GM12892 (cell line): ENCODE results near the gene RAP1GAP2.
A peak's percentile ranks its signal among the peaks of the same experiment; 100 is the strongest.
"Not testable (repeated sequence)": the region's sequence is repeated elsewhere in the genome, so short reads cannot be mapped to it uniquely, and the experiment has no call there.

Experiments used
- DNase-seq: peaks from one replicate; pipeline ENCODE4 v3.0.0; 2011; ENCODE audit not compliant: insufficient read length
- FAIRE-seq: peaks from 2 replicates; lab custom pipeline; 2011; peaks lifted over from hg19 to GRCh38; lab: Jason Lieb, UNC
- POLR2A ChIP-seq: IDR thresholded peaks from 2 replicates; pipeline ENCODE4 v1.6.1; 2011; ENCODE audit warnings: low read depth, low read length, control low read depth
- POLR2AphosphoS5 ChIP-seq: IDR thresholded peaks from 2 replicates; pipeline ENCODE4 v1.6.1; 2011; ENCODE audit warnings: low read depth, low read length, control low read depth
- TAF1 ChIP-seq: IDR thresholded peaks from 2 replicates; pipeline ENCODE4 v1.6.1; 2011; ENCODE audit warnings: low read depth, mild to moderate bottlenecking, control low read depth, low read length, borderline replicate concordance

Gene RAP1GAP2

DNA sequence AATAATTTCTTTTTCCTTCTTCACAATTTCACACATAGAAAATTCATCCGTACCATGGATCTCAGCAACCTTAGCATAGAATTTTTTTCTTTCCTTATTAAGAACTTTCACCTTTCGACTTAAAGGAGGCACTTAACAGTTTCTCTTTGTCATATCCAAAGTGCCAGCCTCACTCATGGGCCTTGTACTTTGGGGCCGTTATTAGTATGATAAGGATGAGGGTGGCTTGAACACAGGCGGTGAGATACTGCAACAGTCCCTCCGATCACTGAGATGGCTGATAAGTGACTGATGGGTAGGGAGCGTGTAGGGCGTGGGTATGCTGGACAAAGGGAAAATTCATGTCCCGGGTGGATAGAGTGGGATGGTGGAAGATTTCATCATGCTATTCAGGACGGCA lies 181.9 kb downstream of the RAP1GAP2 start:
- no peak for DNase-seq
- TF ChIP-seq POLR2A (no peak), POLR2AphosphoS5 (no peak), TAF1 (no peak)
- no peak for FAIRE-seq

DNA sequence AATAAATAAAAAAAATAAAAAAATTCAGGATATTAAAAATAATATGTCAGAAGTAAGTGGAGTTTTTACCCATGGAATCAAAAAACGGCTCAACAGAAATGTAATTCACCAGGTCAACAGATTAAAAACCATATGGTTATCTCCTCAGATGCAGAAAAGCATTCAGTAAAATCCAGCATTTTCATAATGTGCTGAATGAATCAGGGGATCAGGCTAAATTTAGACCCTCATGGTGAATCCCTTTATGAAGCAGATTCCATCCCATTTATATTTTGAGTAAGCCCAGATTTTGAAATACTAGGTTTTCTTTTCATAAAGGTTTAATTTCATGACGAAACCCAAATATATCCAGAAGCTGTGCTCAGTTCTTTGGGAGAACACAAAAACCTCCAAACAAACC lies 182.8 kb downstream of the RAP1GAP2 start:
- TF ChIP-seq POLR2AphosphoS5, result no peak
- FAIRE-seq (no peak), DNase-seq (no peak)

DNA sequence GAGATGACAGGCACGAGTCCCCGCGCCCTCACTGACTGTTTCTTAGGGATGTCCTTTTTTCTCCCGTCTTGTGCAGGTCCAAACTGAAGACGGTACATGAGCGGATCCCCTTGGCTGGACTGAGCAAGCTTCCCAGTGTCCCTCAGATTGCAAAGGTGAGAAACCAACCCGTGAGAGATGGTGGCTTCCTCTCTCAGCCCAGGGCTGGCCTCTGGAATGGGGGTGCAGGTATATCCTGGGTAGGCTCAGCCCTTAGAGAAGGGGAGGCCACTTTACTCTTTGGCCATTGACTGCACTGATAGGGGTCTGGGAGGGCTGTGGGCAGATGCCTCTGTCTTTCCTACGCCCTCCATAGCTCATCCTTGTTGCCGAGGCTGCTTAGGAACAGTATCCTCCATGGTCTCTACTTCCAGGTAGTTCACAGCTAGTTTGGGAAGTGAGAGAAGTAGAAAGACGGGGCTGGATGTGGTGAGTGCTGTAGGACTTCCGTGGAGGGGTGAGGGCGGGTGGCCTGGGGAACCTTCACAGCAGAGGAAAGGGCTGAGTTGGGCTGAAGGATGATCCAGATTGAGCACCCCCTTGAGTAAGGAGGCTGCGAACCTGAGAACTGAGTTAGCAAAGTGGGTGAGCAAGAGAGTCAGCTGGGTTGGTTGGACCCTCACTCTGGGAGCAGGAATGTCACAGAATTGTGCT lies 184.1 kb downstream of the RAP1GAP2 start:
- DNase-seq (no peak), FAIRE-seq (no peak)
- TF ChIP-seq POLR2AphosphoS5, result no peak
- no peak for TF ChIP-seq POLR2A
- no peak for TF ChIP-seq TAF1

DNA sequence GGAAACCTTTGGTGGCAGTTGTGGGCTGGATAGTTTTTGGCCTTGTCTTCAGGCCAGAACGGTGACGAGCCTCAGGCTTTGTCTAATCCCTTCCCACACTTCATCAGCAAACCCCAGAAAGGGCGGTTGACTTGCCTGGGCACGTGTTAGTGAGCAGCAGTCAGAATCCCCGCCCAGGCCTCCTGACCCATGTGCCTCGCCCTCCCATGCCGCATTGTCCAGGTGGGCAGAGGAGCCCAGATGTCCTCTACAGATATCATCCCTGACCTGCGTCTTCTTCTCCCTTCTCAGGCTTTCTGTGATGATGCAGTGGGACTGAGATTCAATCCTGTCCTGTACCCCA lies 184.6 kb downstream of the RAP1GAP2 start:
- TF ChIP-seq TAF1 (no peak), POLR2AphosphoS5 (no peak), POLR2A (no peak)
- FAIRE-seq, result no peak
- no peak for DNase-seq

DNA sequence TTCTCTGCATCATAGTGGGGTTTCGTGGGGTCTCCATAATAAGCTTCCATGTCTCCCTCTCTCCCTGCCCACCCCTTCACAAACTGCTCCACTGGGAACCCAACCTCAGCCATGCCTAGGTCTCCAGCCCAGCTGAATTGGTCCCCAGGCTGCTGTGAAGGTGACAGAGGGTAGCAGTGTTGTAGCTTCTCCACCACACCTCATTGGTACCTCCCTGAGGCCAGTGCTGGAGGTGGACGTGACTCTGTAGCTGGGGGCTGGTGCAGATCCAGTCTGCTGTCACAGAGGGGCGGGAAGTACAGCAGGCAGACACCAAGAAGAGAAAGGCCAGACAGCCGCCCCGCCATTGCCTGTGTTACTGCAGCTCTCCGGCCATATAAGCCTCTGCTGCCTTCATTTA lies 185.1 kb downstream of the RAP1GAP2 start:
- no peak for TF ChIP-seq TAF1
- TF ChIP-seq POLR2A, result no peak
- TF ChIP-seq POLR2AphosphoS5, result no peak
- DNase-seq, result no peak
- FAIRE-seq, result no peak

DNA sequence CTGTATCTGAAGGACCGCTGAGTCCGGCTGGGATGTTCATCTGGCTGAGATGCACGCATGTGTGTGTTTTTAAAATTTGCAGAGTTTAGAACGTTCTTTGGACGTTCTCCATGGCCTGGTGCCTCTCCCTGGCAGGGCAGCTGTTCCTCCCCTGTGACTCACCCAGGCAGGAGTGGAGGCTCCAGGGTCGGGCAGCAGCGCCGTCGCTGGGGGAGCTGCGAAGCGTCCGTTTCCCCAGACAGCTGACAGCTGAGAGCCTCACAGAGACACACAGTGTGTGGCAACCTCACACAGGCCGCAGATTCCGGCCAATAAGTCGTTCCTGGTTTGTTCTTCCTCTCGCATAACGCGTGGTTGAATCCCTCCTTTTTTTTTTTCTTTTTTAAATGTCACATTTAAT lies 186.6 kb downstream of the RAP1GAP2 start:
- FAIRE-seq (no peak), DNase-seq (no peak)
- no peak for TF ChIP-seq POLR2A
- no peak for TF ChIP-seq TAF1
- TF ChIP-seq POLR2AphosphoS5, result no peak

DNA sequence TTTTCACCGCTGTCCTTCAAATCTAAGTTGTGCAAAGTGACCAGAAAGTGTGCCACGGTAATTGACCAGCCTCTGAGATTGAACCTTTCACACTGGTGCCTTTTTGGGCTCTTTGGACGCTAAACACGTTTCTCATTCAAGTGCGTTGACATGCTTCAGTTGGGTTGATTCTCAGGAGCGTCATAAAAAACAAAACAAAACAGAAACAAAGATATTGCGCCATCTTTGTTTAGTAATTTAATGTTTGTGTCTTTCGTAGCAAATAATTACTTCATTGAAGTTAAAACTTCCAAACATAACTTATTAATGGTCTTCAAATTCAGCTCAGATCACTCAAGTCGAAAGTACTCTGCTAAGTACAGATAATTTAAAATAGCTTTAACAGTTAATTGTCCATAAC lies 187.0 kb downstream of the RAP1GAP2 start:
- no peak for FAIRE-seq
- TF ChIP-seq TAF1 (no peak), POLR2AphosphoS5 (no peak)
- DNase-seq, result no peak

DNA sequence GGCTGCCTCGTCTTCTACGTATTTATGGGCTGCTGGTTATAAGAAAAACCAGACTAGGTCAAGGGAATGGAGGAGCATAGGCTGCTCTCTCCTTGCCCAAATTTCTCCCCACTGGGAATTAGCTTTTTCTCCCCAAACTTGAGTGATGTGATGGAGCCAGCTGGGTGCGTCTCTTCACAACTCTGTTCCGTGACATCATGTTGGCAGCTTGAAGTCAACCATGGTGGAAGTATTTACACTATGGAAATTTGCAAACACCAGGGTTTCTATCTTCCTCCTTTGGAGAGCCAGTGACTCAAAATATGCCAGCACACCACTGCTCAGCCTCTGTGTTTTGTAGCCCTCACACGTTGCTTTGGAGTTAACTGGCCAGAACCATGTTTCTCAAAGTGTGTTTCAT lies 189.1 kb downstream of the RAP1GAP2 start:
- TF ChIP-seq POLR2AphosphoS5 (no peak), TAF1 (no peak), POLR2A (no peak)
- DNase-seq, result no peak
- no peak for FAIRE-seq

DNA sequence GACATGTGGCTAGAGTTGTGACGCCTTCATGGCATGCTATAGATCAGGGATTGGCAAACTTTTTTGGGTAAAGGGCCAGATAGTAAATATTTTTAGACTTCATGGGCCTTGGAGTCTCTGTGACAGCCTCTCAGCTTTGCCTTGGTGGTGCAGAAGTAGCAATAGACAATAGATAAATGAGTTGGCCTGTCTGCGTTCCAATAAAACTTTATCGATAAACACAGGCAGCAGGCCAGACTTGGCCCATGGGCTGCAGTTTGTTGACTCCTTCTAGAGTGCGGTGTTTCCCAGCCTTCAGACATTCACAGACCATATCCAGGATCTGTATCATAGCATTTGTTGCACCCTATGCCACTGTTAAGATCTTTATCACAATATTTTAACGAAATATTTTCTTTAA lies 190.7 kb downstream of the RAP1GAP2 start:
- TF ChIP-seq POLR2AphosphoS5 (no peak), TAF1 (no peak), POLR2A (no peak)
- no peak for FAIRE-seq
- DNase-seq, result no peak

DNA sequence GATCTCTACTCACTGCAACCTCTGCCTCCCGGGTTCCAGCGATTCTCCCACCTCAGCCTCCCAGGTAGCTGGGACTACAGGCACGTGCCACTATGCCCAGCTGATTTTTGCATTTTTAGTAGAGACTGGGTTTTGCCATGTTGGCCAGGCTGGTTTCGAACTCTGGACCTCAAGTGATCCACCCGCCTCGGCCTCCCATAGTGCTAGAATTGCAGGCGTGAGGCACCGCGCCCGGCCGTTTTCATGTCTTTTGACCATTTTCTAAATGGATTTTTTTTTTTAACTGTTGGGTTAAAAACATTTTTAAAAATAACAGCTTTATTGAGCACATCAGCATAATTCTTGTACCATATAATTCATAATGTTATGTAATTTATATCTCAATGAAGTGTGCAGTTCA lies 193.2 kb downstream of the RAP1GAP2 start:
- not testable (repeated sequence) for DNase-seq

DNA sequence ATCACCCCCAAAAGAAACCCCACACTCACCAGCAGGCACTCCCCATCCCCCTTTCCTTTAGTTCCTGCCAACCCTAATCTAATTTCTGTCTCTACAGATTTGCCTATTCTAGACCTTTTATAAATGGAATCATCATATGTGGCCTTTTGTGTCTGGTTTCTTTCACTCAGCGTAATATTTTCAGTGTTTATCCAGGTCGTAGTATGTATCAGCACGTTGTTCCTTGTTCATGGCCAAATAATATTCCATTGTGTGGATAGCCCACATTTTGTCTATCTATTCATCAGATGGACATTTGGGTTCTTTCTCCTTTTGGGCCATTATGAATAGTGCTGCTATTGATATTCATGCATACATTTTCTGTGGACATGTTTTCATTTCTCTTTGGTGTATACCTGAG lies 193.6 kb downstream of the RAP1GAP2 start:
- no peak for FAIRE-seq
- DNase-seq, result no peak
- TF ChIP-seq TAF1 (no peak), POLR2A (no peak), POLR2AphosphoS5 (no peak)

More for the DNA sequence above, 193.2 kb downstream of the RAP1GAP2 start:
- FAIRE-seq, result not testable (repeated sequence)

DNA sequence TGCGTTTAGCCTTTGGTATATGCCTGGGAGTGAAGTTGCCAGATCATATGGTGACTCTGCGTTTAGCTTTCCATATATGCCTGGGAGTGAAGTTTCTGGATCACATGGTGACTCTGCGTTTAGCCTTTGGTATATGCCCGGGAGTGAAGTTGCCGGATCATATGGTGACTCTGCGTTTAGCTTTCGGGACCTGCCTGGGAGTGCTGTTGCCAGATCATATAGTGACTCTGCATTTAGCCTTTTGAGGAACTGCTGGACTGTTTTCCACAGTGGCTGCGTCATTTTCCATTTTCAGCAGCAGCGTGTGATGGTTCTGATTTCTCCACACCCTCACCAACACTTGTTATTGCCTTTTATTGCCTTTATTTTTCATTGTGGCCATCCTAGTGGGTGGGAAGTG lies 194.2 kb downstream of the RAP1GAP2 start:
- FAIRE-seq (peak; percentile 5), DNase-seq (no peak)
- TF ChIP-seq POLR2AphosphoS5 (no peak), TAF1 (no peak), POLR2A (no peak)

DNA sequence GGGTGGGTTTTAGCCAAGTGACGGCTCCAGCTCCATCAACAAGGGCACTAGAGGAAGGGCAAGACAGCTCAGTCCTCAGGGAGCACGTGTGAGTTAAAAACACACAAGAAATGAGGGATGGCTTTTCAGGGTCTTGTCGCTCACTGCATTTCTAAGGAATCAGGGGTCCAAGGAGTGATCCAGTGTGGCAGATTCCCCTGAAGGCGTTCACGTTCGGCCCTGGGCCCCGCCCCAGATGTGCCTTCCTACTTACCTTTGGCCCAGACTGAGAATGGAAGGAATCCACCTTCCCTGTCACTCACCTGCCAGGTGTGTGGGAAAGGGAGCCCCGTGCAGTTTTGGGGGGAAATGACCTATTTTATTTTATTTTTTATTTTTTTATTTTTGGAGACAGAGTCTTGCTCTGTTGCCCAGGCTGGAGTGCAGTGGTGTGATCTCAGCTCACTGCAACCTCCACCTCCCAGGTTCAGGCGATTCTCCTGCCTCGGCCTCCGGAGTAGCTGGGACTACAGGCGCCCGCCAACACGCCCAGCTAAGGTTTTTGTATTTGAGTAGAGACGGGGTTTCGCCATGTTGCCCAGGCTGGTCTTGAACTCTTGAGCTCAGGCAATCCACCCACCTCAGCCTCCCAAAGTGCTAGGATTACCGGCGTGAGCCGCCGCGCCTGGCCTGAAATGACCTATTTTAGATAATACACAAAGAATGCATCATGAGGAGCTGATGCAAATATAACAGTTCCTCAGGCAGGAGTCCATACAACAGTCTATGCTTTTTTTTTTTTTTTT lies 195.3 kb downstream of the RAP1GAP2 start:
- FAIRE-seq, DNase-seq: not testable (repeated sequence)
